Fibroblast of peridontal ligament (primary cell): Measurements from ENCODE around the gene SDK1.
"Not testable (repeated sequence)": the region's sequence is repeated elsewhere in the genome, so short reads cannot be mapped to it uniquely, and the experiment has no call there.

Experiments used
- DNase-seq: peaks from one replicate; pipeline ENCODE4 v3.0.0-alpha.2; 2010; ENCODE audit errors: extremely low read depth

Gene SDK1

GRCh38 chr7:4201566-4201965 lies 900.5 kb downstream of the SDK1 start:
- DNase-seq = no peak

- DNase-seq = no peak
These were observed 901.2 kb downstream of the SDK1 start for GRCh38 chr7:4202154-4202736.

GRCh38 chr7:4202954-4203353 lies 901.9 kb downstream of the SDK1 start:
- no peak for DNase-seq

GRCh38 chr7:4203626-4204512 lies 902.8 kb downstream of the SDK1 start:
- no peak for DNase-seq

- DNase-seq = no peak
These were observed 903.6 kb downstream of the SDK1 start for GRCh38 chr7:4204513-4205165.

GRCh38 chr7:4205828-4206227 lies 904.8 kb downstream of the SDK1 start:
- no peak for DNase-seq

- DNase-seq = no peak
These were observed 906.0 kb downstream of the SDK1 start for GRCh38 chr7:4207011-4207410.

- DNase-seq = no peak
These were observed 907.0 kb downstream of the SDK1 start for GRCh38 chr7:4208086-4208485.

GRCh38 chr7:4208586-4208985 lies 907.5 kb downstream of the SDK1 start:
- DNase-seq = no peak

GRCh38 chr7:4209126-4209525 lies 908.1 kb downstream of the SDK1 start:
- DNase-seq = no peak

- no peak for DNase-seq
These were observed 908.9 kb downstream of the SDK1 start for GRCh38 chr7:4209966-4210365.

- no peak for DNase-seq
These were observed 909.8 kb downstream of the SDK1 start for GRCh38 chr7:4210821-4211220.

GRCh38 chr7:4211261-4211660 lies 910.2 kb downstream of the SDK1 start:
- DNase-seq = no peak

- DNase-seq = no peak
These were observed 911.3 kb downstream of the SDK1 start for GRCh38 chr7:4212376-4212775.

- no peak for DNase-seq
These were observed 913.5 kb downstream of the SDK1 start for GRCh38 chr7:4214291-4215155.

- DNase-seq = no peak
These were observed 914.2 kb downstream of the SDK1 start for GRCh38 chr7:4215176-4215720.

GRCh38 chr7:4216016-4216415 lies 915.0 kb downstream of the SDK1 start:
- no peak for DNase-seq

- not testable (repeated sequence) for DNase-seq
These were observed 916.1 kb downstream of the SDK1 start for GRCh38 chr7:4217126-4217660.

GRCh38 chr7:4218481-4218880 lies 917.4 kb downstream of the SDK1 start:
- DNase-seq = no peak

- no peak for DNase-seq
These were observed 919.0 kb downstream of the SDK1 start for GRCh38 chr7:4220011-4220410.

- no peak for DNase-seq
These were observed 920.0 kb downstream of the SDK1 start for GRCh38 chr7:4221043-4221442.
